ENCODE measurements around the gene GPR35. TPM values are rescaled to one million over a fixed set of nuclear protein-coding genes. Genes with fewer than 3 reads are reported as not detected.

The GPR35 gene
- total and polyA plus RNA-seq, 2 of the 13 experiments (the other 11 are each of a cell fraction or from before 2014, with no cell fraction given) = 27.1 to 44.2 TPM

GRCh38 chr2:240601831-240602160 is 23.5 kb upstream of the GPR35 start (continued):
- no peak for TF ChIP-seq ZBTB44 (CRISPR knock-in tag; IDR thresholded peaks at IDR 0.05)

- no peak for FAIRE-seq
These were observed 22.8 kb upstream of the GPR35 start for GRCh38 chr2:240602266-240603050.

More at GRCh38 chr2:240602266-240603050, 22.8 kb upstream of the GPR35 start:
- Histone ChIP-seq H3K9ac (ENCODE audit: insufficient read depth, low read depth, low read length) (no peak overlapping the region), H3K36me3 (replicated peaks in 1 of 2; ENCODE audit: control insufficient read depth in 1 of 2, insufficient read depth in 2 of 2, low read length in 2 of 2) (peaks cover 4 to 8% of the 10 kb centered on the region in 2 experiments; a peak in 2 of 5 replicates), H3K27ac (ENCODE audit: extremely low read length, insufficient read depth, low read length) (no peak overlapping the region), H3K4me1 (ENCODE audit: insufficient read depth, low read length) (peaks cover 59% of the 10 kb centered on the region), H4K20me1 (ENCODE audit: insufficient read depth, low read length) (0 out of 2 replicates have a peak, but pooled peaks cover 4% of the 10 kb centered on the region), H2AFZ (ENCODE audit: low read length) (no peak overlapping the region), H3K79me2 (ENCODE audit: insufficient read depth, low read length) (peaks cover 22% of the 10 kb centered on the region), H3K9me3 (ENCODE audit: low read length) (no peaks in the 10 kb centered on the region), H3K4me2 (ENCODE audit: low read depth, low read length) (no peak overlapping the region), H3K4me3 (replicated peaks in 1 of 3; ENCODE audit: insufficient read depth in 1 of 3, low read depth in 2 of 3, low read length in 3 of 3) (no peak overlapping the region), H3K27me3 (ENCODE audit: control insufficient read depth in 1 of 2, insufficient read depth in 2 of 2, low read length in 2 of 2) (no peaks in the 10 kb centered on the region)
- DNase-seq (ENCODE audit: low spot score) (no peak), ATAC-seq (no peak)
- no TSS peak for BruUV-seq (replicated peaks)
- WGBS (ENCODE audit: low lambda C conversion rate) = 94% methylated on average over 28 of the region's 32 CpGs
- POLR2A ChIA-PET = interaction anchor here (9.7 kb wide), 1 partner anchor 15 kb away, joined by 147 read pairs; the partner anchor contains the start of gene CAPN10
- in situ Hi-C loops (cut with HindIII; ENCODE audit: extremely low pct_ligation_motif_present, low pct_unique_long_range_greater_than_20kb) (no loop called here), intact Hi-C loops (cut with micrococcal nuclease; ENCODE audit: unreplicated experiment) (loop anchor here (10.0 kb wide), 1 partner anchor 232 kb away; no protein-coding TSS in a partner anchor)
- TF ChIP-seq STAT5B (CRISPR knock-in tag; IDR thresholded peaks at IDR 0.05) = no peak
- TF ChIP-seq ZNF414 (CRISPR knock-in tag; IDR thresholded peaks at IDR 0.05) = no peak
- peak; percentile 20 for TF ChIP-seq AGO2 (optimal IDR thresholded peaks at IDR 0.05; ENCODE audit: low read depth, low read length)
- CTCF ChIA-PET (ENCODE audit: low intra/inter-chr PET ratio, low total read pairs) = no interaction called here
